ENCODE data around the gene SMOC1. TPM values are rescaled to one million over a fixed set of nuclear protein-coding genes. Genes with fewer than 3 reads are reported as not detected.
A peak's percentile ranks its signal among the peaks of the same experiment; 100 is the strongest.

SMOC1 gene
- total and polyA plus RNA-seq, 2 donors (not counting 1 experiment from before 2014, with no cell fraction given), result 0.06 TPM; not detected in 1

GRCh38 chr14:69917287-69917686 lies 38.1 kb downstream of the SMOC1 start:
- no peaks in the 10 kb centered on the region for H3K9me3 ChIP-seq (ENCODE audit: control insufficient read depth, insufficient read depth, low read depth, low read length)
- no peaks in the 10 kb centered on the region for H3K79me2 ChIP-seq (ENCODE audit: control insufficient read depth, insufficient read depth, low read length)
- no peaks in the 10 kb centered on the region for H4K20me1 ChIP-seq (ENCODE audit: control insufficient read depth, extremely low read depth, insufficient read depth, low read length)
- TF ChIP-seq EZH2 (IDR thresholded peaks at IDR 0.05; ENCODE audit: low read length, missing control alignments), result no peak
- TF ChIP-seq, protein P1, sequence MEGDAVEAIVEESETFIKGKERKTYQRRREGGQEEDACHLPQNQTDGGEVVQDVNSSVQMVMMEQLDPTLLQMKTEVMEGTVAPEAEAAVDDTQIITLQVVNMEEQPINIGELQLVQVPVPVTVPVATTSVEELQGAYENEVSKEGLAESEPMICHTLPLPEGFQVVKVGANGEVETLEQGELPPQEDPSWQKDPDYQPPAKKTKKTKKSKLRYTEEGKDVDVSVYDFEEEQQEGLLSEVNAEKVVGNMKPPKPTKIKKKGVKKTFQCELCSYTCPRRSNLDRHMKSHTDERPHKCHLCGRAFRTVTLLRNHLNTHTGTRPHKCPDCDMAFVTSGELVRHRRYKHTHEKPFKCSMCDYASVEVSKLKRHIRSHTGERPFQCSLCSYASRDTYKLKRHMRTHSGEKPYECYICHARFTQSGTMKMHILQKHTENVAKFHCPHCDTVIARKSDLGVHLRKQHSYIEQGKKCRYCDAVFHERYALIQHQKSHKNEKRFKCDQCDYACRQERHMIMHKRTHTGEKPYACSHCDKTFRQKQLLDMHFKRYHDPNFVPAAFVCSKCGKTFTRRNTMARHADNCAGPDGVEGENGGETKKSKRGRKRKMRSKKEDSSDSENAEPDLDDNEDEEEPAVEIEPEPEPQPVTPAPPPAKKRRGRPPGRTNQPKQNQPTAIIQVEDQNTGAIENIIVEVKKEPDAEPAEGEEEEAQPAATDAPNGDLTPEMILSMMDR (conservative IDR thresholded peaks at IDR 0.05 in 1 of 2, IDR thresholded peaks at IDR 0.05 in 1 of 2; ENCODE audit: low read depth in 1 of 2, low read length in 2 of 2), result no peak
- H3K27me3 ChIP-seq (ENCODE audit: control insufficient read depth, insufficient read depth, low read length), result no peaks in the 10 kb centered on the region
- no peak overlapping the region for H3K27ac ChIP-seq (ENCODE audit: insufficient read depth, low read length)
- no peak overlapping the region for H2AFZ ChIP-seq (ENCODE audit: low read length)
- no peak for DNase-seq (ENCODE audit: low read depth in 2 of 2)
- H3K4me1 ChIP-seq (ENCODE audit: control insufficient read depth, extremely low read depth, insufficient read depth, low read length), result no peaks in the 10 kb centered on the region
- H3K9ac ChIP-seq (ENCODE audit: insufficient read depth, low read length), result no peak overlapping the region
- no peaks in the 10 kb centered on the region for H3K36me3 ChIP-seq (ENCODE audit: control insufficient read depth, insufficient read depth, low read length)
- no peak overlapping the region for H3K4me2 ChIP-seq (ENCODE audit: extremely low read depth, insufficient read depth, low read length)
- no peak overlapping the region for H3K4me3 ChIP-seq (replicated peaks in 1 of 4; ENCODE audit: control extremely low read depth in 1 of 4, insufficient read depth in 1 of 4, low read depth in 3 of 4, low read length in 4 of 4)

DNA sequence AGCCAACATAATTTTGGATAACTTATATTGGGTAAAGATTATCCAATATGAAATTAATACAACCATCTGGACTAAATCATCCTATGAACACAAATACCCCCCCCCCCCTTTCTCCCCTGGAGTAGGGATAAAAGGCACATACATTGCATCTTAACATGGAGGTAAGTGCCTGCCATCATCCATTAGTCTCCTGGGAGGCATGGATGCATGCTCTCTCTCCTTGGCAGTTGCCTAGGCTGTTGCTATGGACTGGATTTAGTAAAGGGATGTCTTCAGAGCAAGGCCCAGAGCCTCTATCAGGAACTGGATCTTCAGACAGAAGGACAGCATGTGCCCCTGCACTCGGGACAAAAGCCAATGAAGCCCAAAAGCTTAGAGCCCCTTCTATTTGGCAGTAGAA lies 40.6 kb downstream of the SMOC1 start:
- TF ChIP-seq, protein P1 (conservative IDR thresholded peaks at IDR 0.05 in 1 of 2, IDR thresholded peaks at IDR 0.05 in 1 of 2; ENCODE audit: low read depth in 1 of 2, low read length in 2 of 2), result no peak
- TF ChIP-seq EZH2 (IDR thresholded peaks at IDR 0.05; ENCODE audit: low read length, missing control alignments), result no peak
- Histone ChIP-seq H3K36me3 (ENCODE audit: control insufficient read depth, insufficient read depth, low read length) (no peaks in the 10 kb centered on the region), H3K27ac (ENCODE audit: insufficient read depth, low read length) (no peak overlapping the region), H2AFZ (ENCODE audit: low read length) (no peak overlapping the region), H3K9ac (ENCODE audit: insufficient read depth, low read length) (no peak overlapping the region), H3K4me1 (ENCODE audit: control insufficient read depth, extremely low read depth, insufficient read depth, low read length) (no peaks in the 10 kb centered on the region), H3K4me3 (replicated peaks in 1 of 4; ENCODE audit: control extremely low read depth in 1 of 4, insufficient read depth in 1 of 4, low read depth in 3 of 4, low read length in 4 of 4) (no peak overlapping the region), H3K79me2 (ENCODE audit: control insufficient read depth, insufficient read depth, low read length) (no peaks in the 10 kb centered on the region), H3K9me3 (ENCODE audit: control insufficient read depth, insufficient read depth, low read depth, low read length) (no peaks in the 10 kb centered on the region), H3K27me3 (ENCODE audit: control insufficient read depth, insufficient read depth, low read length) (no peaks in the 10 kb centered on the region), H3K4me2 (ENCODE audit: extremely low read depth, insufficient read depth, low read length) (no peak overlapping the region), H4K20me1 (ENCODE audit: control insufficient read depth, extremely low read depth, insufficient read depth, low read length) (no peaks in the 10 kb centered on the region)
- DNase-seq (ENCODE audit: low read depth in 2 of 2), result no peak

- Histone ChIP-seq H3K4me2 (ENCODE audit: extremely low read depth, insufficient read depth, low read length) (no peak overlapping the region), H3K36me3 (ENCODE audit: control insufficient read depth, insufficient read depth, low read length) (no peaks in the 10 kb centered on the region), H3K9me3 (ENCODE audit: control insufficient read depth, insufficient read depth, low read depth, low read length) (no peaks in the 10 kb centered on the region), H2AFZ (ENCODE audit: low read length) (no peak overlapping the region), H3K79me2 (ENCODE audit: control insufficient read depth, insufficient read depth, low read length) (no peaks in the 10 kb centered on the region), H3K4me1 (ENCODE audit: control insufficient read depth, extremely low read depth, insufficient read depth, low read length) (no peaks in the 10 kb centered on the region), H3K4me3 (replicated peaks in 1 of 4; ENCODE audit: control extremely low read depth in 1 of 4, insufficient read depth in 1 of 4, low read depth in 3 of 4, low read length in 4 of 4) (no peak overlapping the region), H3K27me3 (ENCODE audit: control insufficient read depth, insufficient read depth, low read length) (no peaks in the 10 kb centered on the region), H3K9ac (ENCODE audit: insufficient read depth, low read length) (no peak overlapping the region), H4K20me1 (ENCODE audit: control insufficient read depth, extremely low read depth, insufficient read depth, low read length) (no peaks in the 10 kb centered on the region), H3K27ac (ENCODE audit: insufficient read depth, low read length) (no peak overlapping the region)
- peak; percentile 80 to 83 for DNase-seq (ENCODE audit: low read depth in 2 of 2)
- TF ChIP-seq, protein P1 (conservative IDR thresholded peaks at IDR 0.05 in 1 of 2, IDR thresholded peaks at IDR 0.05 in 1 of 2; ENCODE audit: low read depth in 1 of 2, low read length in 2 of 2), result no peak
- no peak for TF ChIP-seq EZH2 (IDR thresholded peaks at IDR 0.05; ENCODE audit: low read length, missing control alignments)
Observed at GRCh38 chr14:69921052-69921451, 41.8 kb downstream of the SMOC1 start.

Data from fibroblast of lung (primary cell).